ENCODE measurements around the gene DHRS7C. TPM values are rescaled to one million over a fixed set of nuclear protein-coding genes. Genes with fewer than 3 reads are reported as not detected.

Gene DHRS7C
- total RNA-seq, 1 donor = not detected

- no peak overlapping the region for H3K4me3 ChIP-seq (ENCODE audit: low read depth, low read length)
- TF ChIP-seq CTCF (IDR thresholded peaks at IDR 0.05; ENCODE audit: insufficient read depth, low read length) = no peak
- DNase-seq (ENCODE audit: low read depth) = no peak
These were observed 27.4 kb upstream of the DHRS7C start for GRCh38 chr17:9818760-9819159.

- TF ChIP-seq CTCF (IDR thresholded peaks at IDR 0.05; ENCODE audit: insufficient read depth, low read length) = no peak
- no peak for DNase-seq (ENCODE audit: low read depth)
These were observed 25.7 kb upstream of the DHRS7C start for GRCh38 chr17:9817086-9817485.

GRCh38 chr17:9816472-9816871 lies 25.1 kb upstream of the DHRS7C start:
- no peak for DNase-seq (ENCODE audit: low read depth)
- no peak for TF ChIP-seq CTCF (IDR thresholded peaks at IDR 0.05; ENCODE audit: insufficient read depth, low read length)
- H3K4me3 ChIP-seq (ENCODE audit: low read depth, low read length) = no peak overlapping the region

More at GRCh38 chr17:9817086-9817485, 25.7 kb upstream of the DHRS7C start:
- no peak overlapping the region for H3K4me3 ChIP-seq (ENCODE audit: low read depth, low read length)

GRCh38 chr17:9814337-9814945 lies 23.0 kb upstream of the DHRS7C start:
- no peak overlapping the region for H3K4me3 ChIP-seq (ENCODE audit: low read depth, low read length)
- DNase-seq (ENCODE audit: low read depth) = no peak
- TF ChIP-seq CTCF (IDR thresholded peaks at IDR 0.05; ENCODE audit: insufficient read depth, low read length) = no peak

GRCh38 chr17:9813166-9813565 lies 21.8 kb upstream of the DHRS7C start:
- no peak overlapping the region for H3K4me3 ChIP-seq (ENCODE audit: low read depth, low read length)
- no peak for TF ChIP-seq CTCF (IDR thresholded peaks at IDR 0.05; ENCODE audit: insufficient read depth, low read length)
- DNase-seq (ENCODE audit: low read depth) = no peak

- no peak overlapping the region for H3K4me3 ChIP-seq (ENCODE audit: low read depth, low read length)
- TF ChIP-seq CTCF (IDR thresholded peaks at IDR 0.05; ENCODE audit: insufficient read depth, low read length) = no peak
- DNase-seq (ENCODE audit: low read depth) = no peak
These were observed 20.1 kb upstream of the DHRS7C start for GRCh38 chr17:9811537-9811936.

GRCh38 chr17:9811086-9811485 lies 19.7 kb upstream of the DHRS7C start:
- no peak for DNase-seq (ENCODE audit: low read depth)
- no peak overlapping the region for H3K4me3 ChIP-seq (ENCODE audit: low read depth, low read length)
- TF ChIP-seq CTCF (IDR thresholded peaks at IDR 0.05; ENCODE audit: insufficient read depth, low read length) = no peak
